GM23248 (cell line): ENCODE measurements around the gene C14orf119. TPM values are rescaled to one million over a fixed set of nuclear protein-coding genes. Genes with fewer than 3 reads are reported as not detected.

Experiments used
- DNase-seq: peaks from one replicate; pipeline ENCODE4 v3.0.0-alpha.2; 2015
- H2AFZ ChIP-seq: fragments of 200-600 bp; sonication (generic); 2 replicates; pipeline ENCODE4 v1.6.1; 2016; ENCODE audit warnings: antibody characterized with exemption
- H3F3A ChIP-seq: fragments of 200-600 bp; sonication (generic); 2 replicates; pipeline ENCODE4 v1.6.1; 2016; ENCODE audit warnings: mild to moderate bottlenecking, antibody characterized with exemption, mixed run types; ENCODE audit not compliant: insufficient read depth
- H3K27ac ChIP-seq: fragments of 200-600 bp; sonication (generic); 2 replicates; pipeline ENCODE4 v1.5.1; 2016; ENCODE audit warnings: mild to moderate bottlenecking
- H3K27me3 ChIP-seq: fragments of 200-600 bp; sonication (generic); replicated peaks from 2 replicates; pipeline ENCODE4 v1.6.1; 2016; ENCODE audit warnings: mild to moderate bottlenecking; ENCODE audit not compliant: insufficient read depth
- H3K36me3 ChIP-seq: fragments of 200-600 bp; sonication (generic); 2 replicates; pipeline ENCODE4 v1.6.1; 2016; ENCODE audit warnings: low read depth, mild to moderate bottlenecking
- H3K4me1 ChIP-seq: fragments of 200-600 bp; sonication (generic); 2 replicates; pipeline ENCODE4 v1.6.1; 2016; ENCODE audit warnings: mild to moderate bottlenecking; ENCODE audit not compliant: insufficient read depth
- H3K4me2 ChIP-seq: fragments of 200-600 bp; sonication (generic); one replicate; pipeline ENCODE4 v1.6.1; 2016; ENCODE audit warnings: mild to moderate bottlenecking; ENCODE audit not compliant: unreplicated experiment
- H3K4me3 ChIP-seq: fragments of 200-600 bp; sonication (generic); 2 replicates; pipeline ENCODE4 v1.5.1; 2016; ENCODE audit warnings: mild to moderate bottlenecking
- H3K79me2 ChIP-seq: fragments of 200-600 bp; sonication (generic); 2 replicates; pipeline ENCODE4 v1.6.1; 2016; ENCODE audit warnings: mild to moderate bottlenecking; ENCODE audit not compliant: insufficient read depth
- H3K9ac ChIP-seq: fragments of 200-600 bp; sonication (generic); 2 replicates; pipeline ENCODE4 v1.6.1; 2016; ENCODE audit warnings: mild to moderate bottlenecking
- H3K9me2 ChIP-seq: fragments of 200-600 bp; sonication (generic); 2 replicates; pipeline ENCODE4 v1.6.1; 2016; ENCODE audit warnings: mixed run types, mild to moderate bottlenecking, moderate library complexity; ENCODE audit not compliant: insufficient read depth
- H3K9me3 ChIP-seq: fragments of 200-600 bp; sonication (generic); one replicate; pipeline ENCODE4 v1.6.1; 2017; ENCODE audit warnings: low read depth
- H4K20me1 ChIP-seq: fragments of 200-600 bp; sonication (generic); 2 replicates; pipeline ENCODE4 v1.6.0; 2016; ENCODE audit not compliant: insufficient read depth
- EZH2 ChIP-seq: fragments of 200-600 bp; sonication (generic); IDR thresholded peaks from 2 replicates; pipeline ENCODE4 v1.6.1; 2018; ENCODE audit warnings: antibody characterized with exemption, mild to moderate bottlenecking; ENCODE audit not compliant: insufficient read depth, poor library complexity, severe bottlenecking
- EZH2phosphoT487 ChIP-seq: fragments of 200-600 bp; sonication (generic); IDR thresholded peaks from 2 replicates; pipeline ENCODE4 v1.6.1; 2018; ENCODE audit warnings: antibody characterized with exemption, moderate library complexity, mild to moderate bottlenecking, low read depth; ENCODE audit not compliant: insufficient read depth
- WGBS, 2 experiments: methylation state at CpG; one replicate each; pipeline ENCODE4 v1.1.6; 2015 to 2017; ENCODE audit warnings: low lambda C conversion rate in 2 of 2, low coverage in 1 of 2; ENCODE audit errors: missing lambda C conversion rate in 2 of 2; 5-methylcytosine and 5-hydroxymethylcytosine counted together
- in situ Hi-C: fragments of 300-500 bp; cut with MboI; formaldehyde crosslinking; loops from 2 replicates; pipeline ENCODE4 v1.15.0; 2020
- polyA plus RNA-seq: library from polyadenylated mRNA; unstranded; fragments of >200 nt; fragmentation: Nextera tagmentation; extraction: Ambion mirVana; gene quantifications from 2 replicates; pipeline ENCODE4 v1.2.1, GENCODE V29; 2016
- total RNA-seq: library from RNA; depleted of rRNA; stranded (reverse); fragments of >200 nt; shearing (Covaris generic); gene quantifications from 2 replicates; pipeline ENCODE4 v1.2.3, GENCODE V29; 2014

Gene C14orf119
- total and polyA plus RNA-seq, 2 experiments from 2014 or later, result 48.7 to 166 TPM

DNA sequence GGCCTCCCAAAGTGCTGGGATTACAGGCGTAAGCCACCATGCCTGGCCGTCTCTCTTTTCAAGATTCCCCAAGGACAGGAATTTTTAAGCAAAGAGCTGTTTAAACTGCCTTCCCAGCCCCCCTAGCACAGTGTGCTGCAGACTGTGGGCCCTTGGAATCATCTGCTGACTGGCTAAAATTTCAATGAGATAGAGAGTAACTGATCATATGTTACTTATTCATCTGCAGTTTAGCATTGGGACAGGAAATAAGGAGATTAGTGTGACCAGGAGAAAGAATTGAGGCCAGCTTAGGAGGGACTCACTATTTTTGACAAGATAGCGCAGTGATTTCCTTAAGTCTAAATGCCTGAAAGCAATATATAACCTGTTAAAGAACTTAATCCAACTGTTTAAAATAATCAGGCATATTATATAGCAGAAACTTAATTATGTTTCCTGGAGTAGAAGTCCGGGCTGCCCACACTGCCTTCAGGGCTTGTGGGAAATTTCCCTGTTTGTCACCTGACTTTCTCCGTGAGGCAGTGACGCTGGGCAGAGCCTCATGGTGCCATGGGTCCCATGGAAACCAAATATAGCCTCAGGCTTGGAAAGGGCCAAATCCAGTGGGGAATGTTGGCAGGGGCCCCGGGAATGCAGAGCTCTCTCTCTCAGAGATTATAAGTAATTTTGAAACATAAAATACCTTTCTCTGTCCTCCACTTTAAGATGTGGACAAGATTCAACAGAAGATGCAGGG is 46.6 kb downstream of the C14orf119 start:
- H3K9ac ChIP-seq, result peak overlapping the region; percentile 42
- no peaks in the 10 kb centered on the region for H4K20me1 ChIP-seq
- peaks cover 7% of the 10 kb centered on the region; the same call in 1 of the 2 replicates for H3F3A ChIP-seq
- no peak overlapping the region for H3K27ac ChIP-seq
- H3K4me2 ChIP-seq, result no peak overlapping the region
- H3K9me2 ChIP-seq, result no peaks in the 10 kb centered on the region
- no peak overlapping the region for H3K4me3 ChIP-seq
- in situ Hi-C loops, result no loop called here
- no peaks in the 10 kb centered on the region for H3K27me3 ChIP-seq
- H3K79me2 ChIP-seq, result no peaks in the 10 kb centered on the region
- no peak for TF ChIP-seq EZH2
- no peak for TF ChIP-seq EZH2phosphoT487
- no peaks in the 10 kb centered on the region for H3K36me3 ChIP-seq
- H2AFZ ChIP-seq, result 0 out of 2 replicates have a peak overlapping the region, but pooled peaks have one; percentile 13
- no peaks in the 10 kb centered on the region for H3K9me3 ChIP-seq
- WGBS, 2 experiments, result 54 to 55% methylated on average over 7 of the region's 7 CpGs
- DNase-seq, result peak; percentile 90
- H3K4me1 ChIP-seq, result peaks cover 26% of the 10 kb centered on the region

DNA sequence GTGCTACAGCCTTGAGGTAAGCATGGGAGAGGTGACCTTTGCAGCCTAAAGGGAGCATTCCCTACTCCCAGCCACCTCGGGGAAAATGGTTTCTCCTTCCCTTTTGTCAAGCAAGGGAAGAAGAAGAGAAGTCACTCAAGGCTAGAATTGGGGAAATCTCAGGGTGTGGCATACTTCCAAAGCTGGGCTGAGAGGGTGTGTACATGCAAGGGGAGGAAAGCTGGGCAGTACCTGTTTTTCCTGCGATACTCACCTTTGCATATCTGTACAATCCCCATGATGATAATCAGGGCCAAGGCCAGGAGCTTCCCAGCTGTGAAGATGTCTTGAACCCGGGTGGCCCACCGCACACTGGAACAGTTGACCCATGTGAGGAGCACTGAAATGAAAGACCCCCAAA is 47.5 kb downstream of the C14orf119 start:
- H3K27me3 ChIP-seq, result no peaks in the 10 kb centered on the region
- no peaks in the 10 kb centered on the region for H3K9me2 ChIP-seq
- TF ChIP-seq EZH2 (no peak), EZH2phosphoT487 (no peak)
- in situ Hi-C loops, result no loop called here
- no peak for DNase-seq
- H2AFZ ChIP-seq, result no peak overlapping the region
- peaks cover 7% of the 10 kb centered on the region for H3F3A ChIP-seq
- H4K20me1 ChIP-seq, result no peaks in the 10 kb centered on the region
- H3K9me3 ChIP-seq, result no peaks in the 10 kb centered on the region
- 81 to 85% methylated on average over 4 of the region's 4 CpGs for WGBS, 2 experiments
- H3K4me2 ChIP-seq, result no peak overlapping the region
- H3K27ac ChIP-seq, result no peak overlapping the region
- H3K4me3 ChIP-seq, result no peak overlapping the region
- H3K9ac ChIP-seq, result no peak overlapping the region
- H3K4me1 ChIP-seq, result peaks cover 23% of the 10 kb centered on the region
- no peaks in the 10 kb centered on the region for H3K79me2 ChIP-seq
- H3K36me3 ChIP-seq, result no peaks in the 10 kb centered on the region

DNA sequence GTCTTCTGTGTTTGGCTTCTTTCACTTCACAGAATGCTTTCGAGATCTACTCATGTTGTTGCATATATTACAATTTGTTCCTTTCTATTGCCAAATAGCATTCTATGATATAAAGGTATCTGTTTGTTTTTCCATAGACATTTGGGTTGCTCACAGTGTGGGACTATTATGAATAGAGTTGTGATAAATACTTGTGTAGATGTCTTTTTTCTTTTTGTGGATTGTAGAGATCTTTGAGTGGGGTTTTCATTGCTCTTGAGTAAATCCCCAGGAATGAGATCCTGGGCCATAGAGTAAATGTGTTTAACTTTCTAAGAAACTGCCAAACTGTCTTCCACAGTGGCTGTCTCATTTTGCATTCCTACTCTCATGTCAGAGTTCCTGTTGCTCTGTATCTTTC is 48.6 kb downstream of the C14orf119 start:
- no peaks in the 10 kb centered on the region for H3K36me3 ChIP-seq
- in situ Hi-C loops, result no loop called here
- DNase-seq, result peak; percentile 17
- H3K9me2 ChIP-seq, result no peaks in the 10 kb centered on the region
- WGBS, 2 experiments, result 73 to 98% methylated on average over 1 of the region's 1 CpG
- peaks cover 16% of the 10 kb centered on the region for H3K4me1 ChIP-seq
- H3K4me3 ChIP-seq, result no peak overlapping the region
- H3K9me3 ChIP-seq, result no peaks in the 10 kb centered on the region
- no peak overlapping the region for H3K27ac ChIP-seq
- TF ChIP-seq EZH2 (no peak), EZH2phosphoT487 (no peak)
- H3K27me3 ChIP-seq, result no peaks in the 10 kb centered on the region
- peaks cover 16% of the 10 kb centered on the region for H3F3A ChIP-seq
- no peak overlapping the region for H2AFZ ChIP-seq
- no peak overlapping the region for H3K9ac ChIP-seq
- no peaks in the 10 kb centered on the region for H3K79me2 ChIP-seq
- no peaks in the 10 kb centered on the region for H4K20me1 ChIP-seq
- no peak overlapping the region for H3K4me2 ChIP-seq

DNA sequence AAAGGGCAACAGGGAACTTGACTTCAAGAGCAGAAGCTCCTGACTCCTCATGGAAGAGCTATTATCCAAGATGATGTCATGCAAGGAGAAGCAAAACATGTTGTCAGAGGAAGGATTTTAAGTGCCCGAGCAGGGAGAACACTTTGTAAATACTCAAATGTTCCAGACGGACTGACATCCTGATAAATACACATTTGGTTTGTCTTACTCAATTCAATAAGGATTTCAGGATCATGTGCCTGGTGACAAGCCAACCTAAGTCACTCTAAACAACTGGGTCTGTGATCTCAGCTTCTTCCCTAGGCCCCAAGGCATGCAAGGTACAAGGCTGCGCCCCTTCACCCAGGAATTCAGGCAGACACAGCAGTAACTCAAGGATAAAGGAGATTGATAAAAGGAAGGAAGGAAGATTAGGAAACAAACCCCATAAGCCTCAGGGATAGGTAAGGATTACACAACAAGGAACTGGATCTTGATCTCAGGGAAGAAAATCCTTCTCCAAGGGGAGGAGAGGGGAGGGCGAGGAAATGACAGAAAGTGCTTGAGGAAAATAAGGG is 50.6 kb downstream of the C14orf119 start:
- no peaks in the 10 kb centered on the region for H3K27me3 ChIP-seq

More for the DNA sequence above, 50.6 kb downstream of the C14orf119 start:
- Histone ChIP-seq H3K9ac (no peak overlapping the region), H3K9me3 (no peaks in the 10 kb centered on the region), H2AFZ (no peak overlapping the region), H3F3A (peaks cover 20% of the 10 kb centered on the region), H3K9me2 (no peaks in the 10 kb centered on the region), H3K27ac (no peak overlapping the region), H3K4me2 (no peak overlapping the region), H3K4me1 (peaks cover 16% of the 10 kb centered on the region), H3K4me3 (no peak overlapping the region), H4K20me1 (no peaks in the 10 kb centered on the region), H3K79me2 (no peaks in the 10 kb centered on the region), H3K36me3 (no peaks in the 10 kb centered on the region)
- peak; percentile 31 for DNase-seq
- no peak for TF ChIP-seq EZH2
- TF ChIP-seq EZH2phosphoT487, result no peak
- 56 to 64% methylated on average over 4 of the region's 4 CpGs for WGBS, 2 experiments
- in situ Hi-C loops, result no loop called here
